Sciatic nerve (tissue), 2 donors: ENCODE measurements around the gene ZNF138. TPM values are rescaled to one million over a fixed set of nuclear protein-coding genes. Genes with fewer than 3 reads are reported as not detected.
A peak's percentile ranks its signal among the peaks of the same experiment; 100 is the strongest.

Source experiments
- ATAC-seq: fragments of 200-7000 bp; cut with Tn5 transposase; one replicate; pipeline ENCODE4 v1.9.1; 2020; ENCODE audit warnings: mild to moderate bottlenecking, moderate library complexity
- DNase-seq: peaks from one replicate; pipeline ENCODE4 v3.0.0-alpha.2; 2020; ENCODE audit warnings: low spot score
- intact Hi-C: fragments of 100-400 bp; cut with DNase I; formaldehyde crosslinking; loops from one replicate; pipeline ENCODE4 v1.14.2; 2022
- total RNA-seq: library from RNA; stranded (reverse); fragmentation: NEBNext Ultra II Directional; extraction: Animal tissue kit (Norgen Biotek cat#: 25700); gene quantifications from one replicate; pipeline ENCODE4 v1.2.1, GENCODE V29; 2021
- donor health status: DM: no; HTN: no; CAD: no.
- donor health status: DM: no; HTN: no; CAD: no.

ZNF138 gene
- total RNA-seq, 1 donor from 2014 or later = 14.7 TPM

- DNase-seq (no peak), ATAC-seq (no peak)
Observed at GRCh38 chr7:64873155-64873500, 78.9 kb downstream of the ZNF138 start.

GRCh38 chr7:64873517-64873916, 79.3 kb downstream of the ZNF138 start:
- DNase-seq (no peak), ATAC-seq (no peak)
- intact Hi-C loops = no loop called here

More at GRCh38 chr7:64873155-64873500, 78.9 kb downstream of the ZNF138 start:
- intact Hi-C loops = no loop called here

- intact Hi-C loops = no loop called here
- ATAC-seq = no peak
- DNase-seq = no peak
Observed at GRCh38 chr7:64874114-64874513, 79.9 kb downstream of the ZNF138 start.

- intact Hi-C loops = no loop called here
- ATAC-seq (no peak), DNase-seq (no peak)
Observed at GRCh38 chr7:64874562-64875250, 80.5 kb downstream of the ZNF138 start.

GRCh38 chr7:64875258-64875657, 81.0 kb downstream of the ZNF138 start:
- intact Hi-C loops = no loop called here
- no peak for ATAC-seq
- no peak for DNase-seq

- intact Hi-C loops = no loop called here
- DNase-seq (no peak), ATAC-seq (no peak)
Observed at GRCh38 chr7:64875658-64876406, 81.6 kb downstream of the ZNF138 start.

GRCh38 chr7:64876792-64877713, 82.8 kb downstream of the ZNF138 start:
- DNase-seq (no peak), ATAC-seq (peak; percentile 64)
- intact Hi-C loops = no loop called here

- ATAC-seq (no peak), DNase-seq (no peak)
- intact Hi-C loops = no loop called here
Observed at GRCh38 chr7:64877714-64878610, 83.7 kb downstream of the ZNF138 start.

- intact Hi-C loops = loop anchor here (1.0 kb wide), 1 partner anchor 30 kb away; no protein-coding TSS in a partner anchor
- DNase-seq = no peak
- ATAC-seq = no peak
Observed at GRCh38 chr7:64878684-64879083, 84.5 kb downstream of the ZNF138 start.

- intact Hi-C loops = loop anchor here (1.0 kb wide), 1 partner anchor 31 kb away; no protein-coding TSS in a partner anchor
- DNase-seq (no peak), ATAC-seq (no peak)
Observed at GRCh38 chr7:64879086-64879730, 85.0 kb downstream of the ZNF138 start.

- no peak for DNase-seq
- no peak for ATAC-seq
- intact Hi-C loops = loop anchor here (1.0 kb wide), 1 partner anchor 31 kb away; no protein-coding TSS in a partner anchor
Observed at GRCh38 chr7:64879800-64880199, 85.6 kb downstream of the ZNF138 start.

GRCh38 chr7:64880322-64881297, 86.4 kb downstream of the ZNF138 start:
- no peak for ATAC-seq
- no peak for DNase-seq
- intact Hi-C loops = no loop called here

- intact Hi-C loops = no loop called here
Observed at GRCh38 chr7:64881461-64882287, 87.4 kb downstream of the ZNF138 start.

GRCh38 chr7:64882341-64883112, 88.3 kb downstream of the ZNF138 start:
- ATAC-seq (peak; percentile 95), DNase-seq (peak; percentile 84)
- intact Hi-C loops = no loop called here

More at GRCh38 chr7:64881461-64882287, 87.4 kb downstream of the ZNF138 start:
- DNase-seq = no peak
- no peak for ATAC-seq
